ENCODE measurements around the gene ARMC9. TPM values are rescaled to one million over a fixed set of nuclear protein-coding genes. Genes with fewer than 3 reads are reported as not detected.
A peak's percentile ranks its signal among the peaks of the same experiment; 100 is the strongest.

Gene ARMC9
- total and polyA plus RNA-seq, 2 of the 13 experiments (the other 11 are each of a cell fraction or from before 2014, with no cell fraction given), result 9.1 to 12.8 TPM

DNA sequence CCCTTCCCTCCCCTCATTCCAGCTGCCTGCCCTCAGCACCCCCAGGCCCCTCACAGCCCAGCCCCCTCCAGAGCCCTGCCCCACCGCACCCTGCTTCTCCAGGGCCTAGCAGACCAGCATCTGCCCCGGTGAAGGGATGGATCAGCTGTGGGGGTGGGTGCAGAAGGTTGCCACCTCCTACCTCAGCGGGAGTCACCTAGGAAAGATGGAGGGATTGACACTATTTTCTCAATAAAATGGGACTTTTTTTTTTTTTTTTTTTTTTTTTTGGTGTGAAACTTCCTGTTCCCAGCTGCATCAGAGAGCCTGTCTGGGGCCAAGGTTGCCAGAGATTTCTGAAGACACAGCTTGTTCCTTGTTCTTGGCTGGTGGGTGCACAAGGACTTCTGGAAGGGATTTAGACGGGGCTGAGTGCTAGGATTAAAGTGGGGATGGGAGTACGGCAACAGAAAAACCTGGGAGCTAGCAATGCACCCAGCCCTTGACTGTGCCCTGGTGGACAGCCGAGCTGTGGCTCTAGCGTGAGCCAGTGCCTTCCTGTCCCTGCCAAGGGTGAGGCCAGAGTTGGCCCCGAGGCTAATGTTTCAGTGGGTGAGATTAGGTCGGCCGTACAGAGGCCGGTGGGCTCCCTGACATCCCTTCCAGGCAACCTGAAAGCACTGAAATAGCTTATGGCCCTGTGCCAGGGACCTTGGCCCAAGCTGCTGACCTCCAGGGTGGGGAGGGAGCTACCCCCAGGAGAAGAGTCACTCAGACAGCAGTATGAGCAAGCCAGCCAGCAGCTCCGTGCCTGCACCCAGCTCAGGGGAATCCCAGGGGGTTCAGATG is 201.6 kb downstream of the ARMC9 start (continued):
- peak; percentile 58 for TF ChIP-seq ZNF687 (CRISPR knock-in tag; IDR thresholded peaks at IDR 0.05)
- TF ChIP-seq KLF6 (CRISPR knock-in tag; IDR thresholded peaks at IDR 0.05), result no peak
- TF ChIP-seq SOX6 (IDR thresholded peaks at IDR 0.05), result no peak
- TF ChIP-seq SOX6 (CRISPR knock-in tag; IDR thresholded peaks at IDR 0.05), result 0 out of 2 replicates have a peak, but pooled peaks have one; percentile 22
- no peak for TF ChIP-seq ZNF3 (CRISPR knock-in tag; IDR thresholded peaks at IDR 0.05)
- no peak for TF ChIP-seq SAFB2 (CRISPR knock-in tag; IDR thresholded peaks at IDR 0.05; ENCODE audit: borderline replicate concordance, low read depth)
- 0 out of 2 replicates have a peak, but pooled peaks have one; percentile 60 for TF ChIP-seq HNRNPL (IDR thresholded peaks at IDR 0.05; ENCODE audit: low read depth, low read length)
- TF ChIP-seq GMEB2 (CRISPR knock-in tag; IDR thresholded peaks at IDR 0.05; ENCODE audit: low read depth), result no peak
- TF ChIP-seq RXRA (CRISPR knock-in tag; IDR thresholded peaks at IDR 0.05), result peak; percentile 47; the same call in 1 of the 2 replicates
- TF ChIP-seq IKZF5 (CRISPR knock-in tag; IDR thresholded peaks at IDR 0.05), result 0 out of 2 replicates have a peak, but pooled peaks have one; percentile 18
- no peak for TF ChIP-seq ZNF724P (CRISPR knock-in tag; IDR thresholded peaks at IDR 0.05; ENCODE audit: borderline replicate concordance)
- TF ChIP-seq GATAD2A (CRISPR knock-in tag; IDR thresholded peaks at IDR 0.05), result 0 out of 2 replicates have a peak, but pooled peaks have one; percentile 23
- TF ChIP-seq EP300 (IDR thresholded peaks at IDR 0.05; ENCODE audit: low read depth in 2 of 2, low read length in 2 of 2), result no peak
- no peak for TF ChIP-seq EP300 (CRISPR knock-in tag; IDR thresholded peaks at IDR 0.05; ENCODE audit: borderline replicate concordance)
- no peak for TF ChIP-seq ZNF75D (CRISPR knock-in tag; IDR thresholded peaks at IDR 0.05; ENCODE audit: borderline replicate concordance)
- no peak for TF ChIP-seq HDAC2 (CRISPR knock-in tag; IDR thresholded peaks at IDR 0.05)
- no peak for TF ChIP-seq ZNF530 (CRISPR knock-in tag; IDR thresholded peaks at IDR 0.05; ENCODE audit: low read depth)
- TF ChIP-seq, protein P1, sequence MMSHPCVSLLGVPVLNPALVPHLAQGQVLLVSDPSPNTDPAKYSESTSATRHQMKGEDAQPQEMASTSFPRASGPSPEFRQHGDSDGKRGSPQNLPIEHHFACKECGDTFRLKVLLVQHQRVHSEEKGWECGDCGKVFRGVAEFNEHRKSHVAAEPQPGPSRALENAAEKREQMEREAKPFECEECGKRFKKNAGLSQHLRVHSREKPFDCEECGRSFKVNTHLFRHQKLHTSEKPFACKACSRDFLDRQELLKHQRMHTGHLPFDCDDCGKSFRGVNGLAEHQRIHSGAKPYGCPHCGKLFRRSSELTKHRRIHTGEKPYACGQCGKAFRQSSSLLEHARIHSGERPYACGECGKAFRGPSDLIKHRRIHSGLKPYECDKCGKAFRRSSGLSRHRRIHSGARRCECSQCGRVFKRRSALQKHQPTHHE (CRISPR knock-in tag; IDR thresholded peaks at IDR 0.05; ENCODE audit: borderline replicate concordance), result no peak
- no peak for TF ChIP-seq SRF (IDR thresholded peaks at IDR 0.05; ENCODE audit: low read depth, low read length)

All from HepG2 (cell line).